Mesothelial cell of epicardium (in vitro differentiated cells): ENCODE data around the gene STAM. TPM values are rescaled to one million over a fixed set of nuclear protein-coding genes. Genes with fewer than 3 reads are reported as not detected.

Experiments
- DNase-seq, 2 experiments: peaks; one replicate each; pipeline ENCODE4 v3.0.0; 2021; ENCODE audit warnings: low spot score in 2 of 2; ENCODE audit not compliant: unreplicated experiment in 2 of 2
- H3K27ac Mint-ChIP-seq: 2 replicates; pipeline ENCODE4 v1.8.0; 2021; ENCODE audit warnings: mixed read lengths
- H3K27me3 Mint-ChIP-seq: 2 replicates; pipeline ENCODE4 v1.8.0; 2021; ENCODE audit warnings: low read depth, mixed read lengths
- H3K36me3 Mint-ChIP-seq: 2 replicates; pipeline ENCODE4 v1.8.0; 2021; ENCODE audit warnings: mixed read lengths
- H3K4me1 Mint-ChIP-seq: 2 replicates; pipeline ENCODE4 v1.8.0; 2021; ENCODE audit warnings: mixed read lengths
- H3K4me3 Mint-ChIP-seq: 2 replicates; pipeline ENCODE4 v1.8.0; 2021; ENCODE audit warnings: mild to moderate bottlenecking, moderate library complexity, mixed read lengths
- H3K9me3 Mint-ChIP-seq: 2 replicates; pipeline ENCODE4 v1.8.0; 2021; ENCODE audit warnings: mixed read lengths
- CTCF ChIP-seq: fragments of 200-600 bp; sonication (generic); IDR thresholded peaks from one replicate; pipeline ENCODE4 v1.5.0; 2021; ENCODE audit warnings: antibody characterized with exemption; ENCODE audit not compliant: unreplicated experiment
- total RNA-seq: library from RNA; stranded (reverse); gene quantifications from 3 replicates; pipeline ENCODE4 v1.2.1, GENCODE V29; 2021

STAM gene
- total RNA-seq, 1 donor from 2014 or later = 31.3 TPM

GRCh38 chr10:17637869-17638268 lies 6.1 kb upstream of the STAM start:
- Mint-ChIP-seq H3K27ac (no peak overlapping the region), H3K27me3 (no peaks in the 10 kb centered on the region), H3K4me1 (peaks cover under 1% of the 10 kb centered on the region), H3K9me3 (peaks cover 14% of the 10 kb centered on the region), H3K4me3 (no peak overlapping the region), H3K36me3 (no peaks in the 10 kb centered on the region)
- no peak for TF ChIP-seq CTCF
- DNase-seq = no peak

GRCh38 chr10:17640331-17640816 lies 3.6 kb upstream of the STAM start:
- Mint-ChIP-seq H3K36me3 (no peaks in the 10 kb centered on the region), H3K27ac (no peak overlapping the region), H3K4me3 (no peak overlapping the region), H3K9me3 (peaks cover 10% of the 10 kb centered on the region), H3K4me1 (peaks cover 13% of the 10 kb centered on the region), H3K27me3 (no peaks in the 10 kb centered on the region)
- no peak for TF ChIP-seq CTCF
- no peak for DNase-seq

DNA sequence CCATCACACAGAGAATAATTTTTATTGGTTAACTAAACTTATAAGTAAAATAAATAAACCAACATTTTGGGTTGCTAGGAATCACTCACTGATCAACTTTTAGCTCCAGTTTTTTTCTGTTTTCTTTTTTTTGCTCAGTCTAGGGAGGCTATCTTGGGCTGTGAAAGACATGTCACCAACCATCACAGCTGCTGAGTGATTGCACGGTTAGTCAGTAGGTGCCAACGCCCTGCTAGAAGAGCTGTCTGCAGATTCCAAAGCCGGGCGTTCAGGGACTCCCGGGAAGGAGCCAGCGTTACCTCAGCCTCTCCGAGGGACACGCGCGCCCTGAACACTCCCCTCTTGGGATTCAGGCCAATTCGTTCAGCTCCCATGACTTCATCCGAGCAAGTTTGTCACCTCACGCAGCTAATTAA lies 604 bp upstream of the STAM start:
- TF ChIP-seq CTCF = no peak
- no peak for DNase-seq
- peak overlapping the region; percentile 100 for H3K27ac Mint-ChIP-seq
- H3K4me1 Mint-ChIP-seq = peaks cover 30% of the 10 kb centered on the region
- no peaks in the 10 kb centered on the region for H3K27me3 Mint-ChIP-seq
- no peaks in the 10 kb centered on the region for H3K36me3 Mint-ChIP-seq
- H3K9me3 Mint-ChIP-seq = peaks cover 6% of the 10 kb centered on the region
- peak overlapping the region; percentile 90 for H3K4me3 Mint-ChIP-seq

- no peak for TF ChIP-seq CTCF
- peak overlapping the region; percentile 100 for H3K27ac Mint-ChIP-seq
- peak overlapping the region; percentile 90 for H3K4me3 Mint-ChIP-seq
- H3K9me3 Mint-ChIP-seq = peaks cover 6% of the 10 kb centered on the region
- H3K27me3 Mint-ChIP-seq = no peaks in the 10 kb centered on the region
- H3K4me1 Mint-ChIP-seq = peaks cover 30% of the 10 kb centered on the region
- peaks cover 1% of the 10 kb centered on the region for H3K36me3 Mint-ChIP-seq
- DNase-seq = no peak
Measured at GRCh38 chr10:17644485-17644943, 563 bp downstream of the STAM start.

DNA sequence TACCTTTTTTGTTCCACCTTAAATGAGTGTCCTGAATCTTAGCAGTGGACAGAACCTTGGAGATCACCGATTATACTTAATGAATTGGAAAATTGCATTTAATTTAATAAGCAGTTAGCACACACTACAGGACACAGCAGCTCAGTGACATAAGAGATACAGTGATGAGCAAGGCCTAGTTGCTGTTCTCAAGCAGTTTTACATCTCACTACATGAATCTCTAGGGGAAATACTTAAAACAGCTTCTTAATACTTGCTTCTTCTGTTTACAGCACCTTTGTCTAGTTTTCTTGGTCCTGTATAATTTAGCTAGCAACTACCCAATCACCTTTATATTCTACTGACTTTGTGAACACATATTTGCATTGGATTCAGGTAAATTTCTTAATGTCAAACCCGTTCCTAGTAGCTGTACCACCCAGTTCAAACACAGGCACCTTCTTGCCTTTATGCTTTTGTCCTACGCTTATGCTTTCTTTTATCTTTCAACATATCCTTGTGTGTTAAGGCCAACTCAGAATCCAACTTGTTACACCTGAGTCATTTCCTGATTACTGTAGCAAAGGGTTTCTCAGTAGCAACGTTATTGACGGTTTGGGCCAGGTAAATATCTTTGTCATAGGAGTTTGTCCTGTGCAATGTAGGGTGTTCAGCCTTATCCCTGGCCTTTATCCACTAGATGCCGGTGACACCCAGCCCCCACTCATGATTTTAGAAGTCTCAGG lies 1.8 kb downstream of the STAM start:
- H3K27me3 Mint-ChIP-seq = no peaks in the 10 kb centered on the region
- H3K9me3 Mint-ChIP-seq = no peaks in the 10 kb centered on the region
- peaks cover 41% of the 10 kb centered on the region for H3K4me1 Mint-ChIP-seq
- H3K27ac Mint-ChIP-seq = peak overlapping the region; percentile 100
- no peak for DNase-seq
- peaks cover 1% of the 10 kb centered on the region for H3K36me3 Mint-ChIP-seq
- peak overlapping the region; percentile 90 for H3K4me3 Mint-ChIP-seq
- TF ChIP-seq CTCF = no peak
